ENCODE data around the gene CCNJL.
"Not testable (repeated sequence)": the region's sequence is repeated elsewhere in the genome, so short reads cannot be mapped to it uniquely, and the experiment has no call there.

Gene CCNJL

GRCh38 chr5:160312134-160312959 is at the start of gene CCNJL:
CCNJL (minus strand) TSS chr5:160312564; CDS start chr5:160311923, 641 bp downstream.
- DNase-seq (ENCODE audit: low read depth), result no peak

DNA sequence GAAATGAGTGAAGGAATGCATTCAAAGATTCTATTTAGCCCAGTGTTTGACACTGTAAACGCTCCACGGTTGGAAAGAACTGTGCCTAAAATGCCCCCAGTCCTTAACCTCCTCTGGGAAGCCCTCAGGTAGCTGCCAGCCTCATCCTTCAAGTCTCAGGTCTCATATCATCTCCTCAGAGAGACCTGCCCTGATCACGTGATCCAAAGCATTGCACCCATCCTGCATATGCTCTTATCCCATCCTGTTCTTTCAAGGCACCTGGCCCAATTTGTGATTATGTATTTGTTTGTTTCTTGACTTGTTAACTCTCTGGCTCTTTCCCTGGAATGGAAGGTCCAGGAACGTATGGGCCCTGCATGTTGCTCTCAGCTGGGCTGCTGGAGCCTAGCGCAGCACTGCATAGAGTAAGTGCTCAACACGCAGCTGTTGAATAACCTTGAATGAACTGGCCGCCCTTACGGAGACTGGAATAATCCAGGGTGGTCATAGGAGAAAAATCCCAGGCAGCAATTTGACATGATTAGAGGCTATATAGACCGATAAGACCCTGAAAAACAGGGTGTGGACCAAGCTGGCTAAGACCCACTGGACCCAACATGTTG is 49.4 kb upstream of the CCNJL start:
- DNase-seq (ENCODE audit: low read depth), result no peak

DNA sequence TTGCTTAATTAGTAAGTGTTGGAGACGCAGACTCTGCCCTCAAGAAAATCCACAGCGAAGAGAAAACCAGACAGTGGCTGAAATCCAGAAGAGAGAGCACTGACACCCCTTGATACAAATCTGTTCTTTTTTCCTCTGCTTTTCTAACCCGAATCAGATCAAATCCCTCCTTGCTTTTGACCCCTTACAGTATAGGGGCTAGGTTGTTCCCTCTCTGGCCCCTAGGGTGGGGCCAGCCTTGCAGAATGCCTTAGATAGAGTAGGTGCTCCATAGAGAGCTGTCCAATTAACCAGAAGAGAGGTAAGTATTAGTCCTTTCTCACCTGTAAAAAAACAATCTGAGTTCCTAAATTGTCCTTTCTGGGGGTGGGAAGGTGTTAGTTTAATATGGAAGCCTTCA is 47.9 kb upstream of the CCNJL start:
- DNase-seq (ENCODE audit: low read depth), result no peak

DNA sequence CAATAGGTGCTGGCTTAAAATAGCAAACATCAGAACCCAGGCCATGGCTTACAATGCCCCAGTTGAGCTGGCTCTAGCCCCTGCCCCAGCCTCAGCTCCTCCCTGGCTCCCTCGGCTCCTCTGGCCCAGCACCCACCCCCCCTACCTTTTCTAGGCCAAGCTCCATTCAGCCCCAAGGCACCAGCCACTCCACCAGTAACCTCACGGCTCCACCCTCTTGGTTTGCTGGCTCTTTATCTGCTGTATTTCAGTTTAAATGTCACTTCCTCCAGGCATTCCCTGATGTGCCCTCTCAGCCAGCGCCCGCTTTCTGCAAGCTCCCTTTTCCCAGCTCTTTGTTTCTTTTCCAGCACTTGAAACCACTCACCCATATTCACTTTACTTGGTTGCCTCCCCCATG is 47.5 kb upstream of the CCNJL start:
- DNase-seq (ENCODE audit: low read depth), result no peak

DNA sequence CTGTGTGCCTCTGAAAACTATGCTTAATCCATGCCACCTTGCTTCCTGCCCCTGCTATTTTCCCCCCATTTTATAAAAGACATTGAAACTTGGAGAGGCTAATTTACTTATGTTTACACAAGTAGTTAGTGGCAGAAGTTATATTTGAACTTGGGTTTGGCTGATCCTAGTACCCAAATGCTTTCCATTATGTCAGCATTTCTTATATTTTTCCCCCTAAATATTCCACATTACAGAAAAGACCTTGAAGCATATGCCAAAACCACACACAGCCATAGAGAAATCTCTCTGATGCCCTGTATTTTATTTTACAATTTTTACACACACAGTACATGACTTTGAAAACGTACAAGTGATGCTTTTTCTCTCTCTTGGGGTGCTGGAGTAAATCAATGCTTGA is 46.9 kb upstream of the CCNJL start:
- DNase-seq (ENCODE audit: low read depth), result no peak

DNA sequence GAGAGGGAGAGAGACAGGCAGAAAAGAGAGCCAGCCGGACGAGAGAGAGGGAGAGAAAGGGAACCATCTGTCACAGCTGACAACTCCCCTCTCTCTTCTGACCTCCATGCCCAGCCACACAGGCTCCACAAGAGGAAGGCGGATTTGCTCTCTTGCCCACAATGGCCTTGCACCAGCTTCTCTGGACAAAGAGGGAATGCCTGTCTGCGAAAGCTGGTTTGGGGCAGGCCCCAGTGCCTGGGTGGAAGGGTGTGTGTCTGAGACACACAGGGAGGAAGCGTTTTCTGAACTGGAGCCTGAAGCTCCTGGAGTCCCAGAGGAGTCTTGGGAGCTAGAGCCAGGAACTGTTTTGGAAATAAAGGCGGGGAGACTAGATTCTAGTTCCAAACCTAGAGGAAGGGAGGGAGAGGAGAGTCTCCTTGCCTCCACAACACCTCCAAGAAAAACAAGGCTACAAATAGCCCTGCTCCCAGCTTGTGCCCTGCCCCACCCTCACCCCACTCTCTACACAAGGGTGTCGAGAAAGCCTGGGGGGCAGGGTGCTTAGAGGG is 45.6 kb upstream of the CCNJL start:
- DNase-seq (ENCODE audit: low read depth), result no peak

DNA sequence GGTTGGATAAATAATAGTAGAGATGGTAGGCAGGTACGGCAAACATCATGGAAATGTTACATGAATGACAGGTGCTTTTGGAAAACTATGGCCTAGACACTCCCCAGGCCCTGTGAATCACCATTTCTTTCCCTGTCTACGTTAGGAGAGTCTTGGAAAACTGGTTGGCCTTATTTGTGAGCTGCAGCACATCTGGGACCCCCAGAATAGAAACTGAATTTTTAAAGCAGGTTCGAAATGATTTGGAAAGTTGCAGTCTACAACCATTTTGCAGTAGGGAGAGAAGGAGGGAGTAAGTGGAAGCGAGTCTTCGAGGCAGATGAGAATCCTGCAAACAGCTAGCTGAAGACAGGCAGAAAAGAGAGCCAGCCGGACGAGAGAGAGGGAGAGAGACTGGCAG is 45.0 kb upstream of the CCNJL start:
- DNase-seq (ENCODE audit: low read depth), result no peak

- DNase-seq (ENCODE audit: low read depth), result no peak
Measured at GRCh38 chr5:160356550-160357347, 44.4 kb upstream of the CCNJL start.

DNA sequence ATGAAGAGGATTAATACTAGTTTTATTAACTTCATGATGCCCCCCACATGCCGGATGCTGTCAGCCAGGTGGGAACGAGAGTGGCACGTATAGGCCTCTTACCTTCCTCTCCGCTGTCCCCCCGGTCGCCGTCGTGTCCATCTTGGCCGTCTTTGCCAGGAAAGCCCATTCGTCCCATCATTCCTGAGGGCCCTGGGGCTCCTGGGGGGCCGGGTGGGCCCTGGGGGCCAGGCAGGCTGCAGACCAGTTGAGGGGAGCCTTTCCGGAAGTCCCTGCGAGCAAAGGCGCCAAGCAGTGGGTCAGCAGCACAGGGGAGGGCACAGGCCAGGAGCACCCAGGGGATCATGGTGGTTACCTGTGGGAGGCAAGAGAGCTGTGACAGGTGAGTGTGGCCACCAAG is 42.3 kb upstream of the CCNJL start:
- no peak for DNase-seq (ENCODE audit: low read depth)

- DNase-seq (ENCODE audit: low read depth), result no peak
Measured at GRCh38 chr5:160353379-160353778, 41.0 kb upstream of the CCNJL start.

DNA sequence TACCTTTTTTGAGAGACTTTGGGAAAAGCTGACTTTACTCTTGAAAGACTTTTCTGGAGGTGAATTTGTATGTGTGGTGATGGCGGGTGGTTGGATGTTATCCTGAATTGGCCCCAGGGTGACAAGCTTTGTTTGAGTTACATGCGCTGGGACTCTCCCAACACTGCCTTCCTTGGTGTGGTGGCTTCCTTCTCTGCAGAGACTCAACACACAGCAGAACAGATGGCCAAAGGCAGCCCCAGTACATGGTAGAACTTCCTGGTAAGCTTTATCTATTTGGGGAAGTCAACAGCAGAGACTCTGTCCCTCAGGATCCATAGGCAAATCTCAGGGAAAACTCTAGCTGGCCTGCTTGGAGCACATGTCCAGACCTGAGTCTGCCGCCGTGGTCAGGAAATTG is 39.9 kb upstream of the CCNJL start:
- DNase-seq (ENCODE audit: low read depth), result no peak

DNA sequence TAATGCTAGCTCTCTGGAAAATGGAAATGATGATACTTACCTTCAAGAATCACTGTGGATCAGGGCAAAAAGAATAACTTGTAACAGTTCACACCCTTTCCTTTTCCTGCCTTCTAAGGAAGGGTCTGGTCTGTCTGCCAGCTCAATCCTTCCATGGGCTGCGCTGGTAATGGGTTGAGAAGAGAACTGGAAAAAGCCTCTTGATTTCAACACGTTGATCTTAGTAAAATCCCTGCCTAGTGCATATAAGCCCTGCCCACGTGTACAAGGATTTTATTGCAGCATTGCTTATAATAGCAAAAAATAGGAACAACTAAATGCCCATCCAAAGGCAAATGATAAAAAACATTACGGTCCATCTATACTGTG is 37.6 kb upstream of the CCNJL start:
- peak; percentile 12 for DNase-seq (ENCODE audit: low read depth)

DNA sequence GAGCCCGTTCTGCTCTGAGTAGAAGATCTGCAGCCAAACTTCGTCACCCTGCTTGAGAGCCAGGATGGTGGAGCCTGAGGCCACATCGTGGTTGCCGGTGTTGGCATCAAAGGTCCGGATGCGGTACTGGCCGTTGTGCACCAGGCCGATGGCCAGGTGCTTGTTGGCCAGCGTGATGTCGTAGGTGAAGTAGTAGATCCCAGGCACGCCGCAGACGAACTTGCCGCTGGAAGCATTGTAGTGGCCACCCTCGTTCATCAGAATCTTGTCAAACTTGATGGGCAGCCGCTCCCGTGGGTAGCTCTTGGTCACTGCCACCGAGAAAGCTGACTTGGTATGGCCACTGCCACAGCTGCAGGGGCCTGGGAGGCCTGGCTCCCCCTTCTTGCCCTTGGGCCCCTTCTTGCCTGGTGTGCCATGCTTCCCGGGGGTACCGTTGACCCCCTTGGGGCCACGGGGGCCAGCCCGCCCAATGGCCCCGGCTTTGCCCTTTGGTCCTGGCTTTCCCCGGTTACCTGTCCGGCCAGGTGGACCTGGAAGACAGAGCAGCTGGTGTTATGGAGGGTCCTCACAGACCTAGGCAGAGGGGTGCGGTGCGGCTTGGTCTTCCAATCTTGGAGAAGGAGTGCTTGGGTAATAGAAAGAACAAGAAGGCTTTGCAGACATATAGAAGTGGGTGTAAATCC is 37.0 kb upstream of the CCNJL start:
- DNase-seq (ENCODE audit: low read depth), result no peak

DNA sequence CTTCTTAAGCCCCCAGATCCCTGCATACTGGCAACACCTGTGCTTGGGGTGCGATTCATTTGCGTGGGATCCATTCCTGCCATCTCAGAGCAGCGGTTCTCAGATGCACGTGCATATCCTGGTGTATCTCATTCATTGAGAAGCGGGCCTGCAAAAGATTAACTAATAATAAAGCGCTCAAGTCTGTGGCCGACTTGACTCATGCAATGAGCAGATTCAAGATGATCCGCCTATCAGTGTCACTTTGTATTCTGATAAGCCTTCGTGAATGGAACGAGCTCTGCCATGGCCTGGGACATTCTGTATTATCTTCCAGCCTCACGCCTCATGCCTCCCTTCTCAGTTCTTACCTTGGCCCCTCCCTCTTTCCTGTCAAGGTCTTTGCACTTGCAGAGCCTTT is 35.7 kb upstream of the CCNJL start:
- no peak for DNase-seq (ENCODE audit: low read depth)

DNA sequence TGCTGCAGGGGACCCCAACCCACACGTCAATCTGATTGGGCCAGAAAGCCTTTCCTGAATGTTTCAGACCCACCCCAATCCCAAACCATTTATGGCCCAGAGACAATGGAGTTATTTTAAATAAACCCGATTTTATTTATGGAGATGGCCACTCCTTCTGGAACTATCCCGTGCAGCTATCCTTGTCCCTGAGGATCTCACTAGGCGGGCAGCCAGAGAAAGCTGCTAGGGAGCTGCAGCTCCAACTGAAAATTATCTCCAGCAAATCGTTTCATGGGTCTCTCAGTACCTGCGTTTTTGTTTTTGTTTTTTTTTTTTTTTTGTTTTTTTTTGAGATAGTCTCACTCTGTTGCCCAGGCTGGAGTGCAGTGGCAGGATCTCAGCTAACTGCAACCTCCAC is 35.1 kb upstream of the CCNJL start:
- no peak for DNase-seq (ENCODE audit: low read depth)

GRCh38 chr5:160342413-160342941 is 30.1 kb upstream of the CCNJL start:
- peak; percentile 51 for DNase-seq (ENCODE audit: low read depth)

- DNase-seq (ENCODE audit: low read depth), result no peak
Measured at GRCh38 chr5:160341309-160341870, 29.0 kb upstream of the CCNJL start.

GRCh38 chr5:160340513-160340912 is 28.1 kb upstream of the CCNJL start:
- peak; percentile 37 for DNase-seq (ENCODE audit: low read depth)

GRCh38 chr5:160339406-160340130 is 27.2 kb upstream of the CCNJL start:
- peak; percentile 76 for DNase-seq (ENCODE audit: low read depth)

- not testable (repeated sequence) for DNase-seq (ENCODE audit: low read depth)
Measured at GRCh38 chr5:160334716-160335115, 22.4 kb upstream of the CCNJL start.

DNA sequence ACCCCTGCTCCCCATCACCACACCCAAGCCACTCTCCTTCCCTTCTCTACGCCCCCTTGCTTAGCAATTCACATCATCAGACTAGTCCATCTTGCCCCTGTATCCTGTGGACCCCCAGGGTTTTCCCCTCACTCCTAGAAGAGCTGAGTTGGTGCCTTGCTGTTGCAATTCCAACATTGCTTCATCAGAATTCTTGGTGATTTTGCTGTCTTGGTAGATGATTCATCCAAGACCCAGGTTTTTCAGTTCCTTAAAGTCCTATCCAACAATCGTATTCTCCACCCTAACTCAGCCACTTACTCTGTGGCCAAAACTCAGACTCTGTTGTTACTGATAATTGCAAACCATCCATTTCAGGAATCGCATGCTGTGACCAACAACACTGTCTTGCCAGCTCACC is 21.4 kb upstream of the CCNJL start:
- DNase-seq (ENCODE audit: low read depth), result peak; percentile 90

Measured in amniotic epithelial cell (primary cell).